Brain pericyte (primary cell): Measurements from ENCODE around the gene THBS2.

Experiments used
- DNase-seq: peaks from one replicate; pipeline ENCODE4 v3.0.0-alpha.2; 2012; ENCODE audit warnings: low read depth, low spot score

The THBS2 gene

DNA sequence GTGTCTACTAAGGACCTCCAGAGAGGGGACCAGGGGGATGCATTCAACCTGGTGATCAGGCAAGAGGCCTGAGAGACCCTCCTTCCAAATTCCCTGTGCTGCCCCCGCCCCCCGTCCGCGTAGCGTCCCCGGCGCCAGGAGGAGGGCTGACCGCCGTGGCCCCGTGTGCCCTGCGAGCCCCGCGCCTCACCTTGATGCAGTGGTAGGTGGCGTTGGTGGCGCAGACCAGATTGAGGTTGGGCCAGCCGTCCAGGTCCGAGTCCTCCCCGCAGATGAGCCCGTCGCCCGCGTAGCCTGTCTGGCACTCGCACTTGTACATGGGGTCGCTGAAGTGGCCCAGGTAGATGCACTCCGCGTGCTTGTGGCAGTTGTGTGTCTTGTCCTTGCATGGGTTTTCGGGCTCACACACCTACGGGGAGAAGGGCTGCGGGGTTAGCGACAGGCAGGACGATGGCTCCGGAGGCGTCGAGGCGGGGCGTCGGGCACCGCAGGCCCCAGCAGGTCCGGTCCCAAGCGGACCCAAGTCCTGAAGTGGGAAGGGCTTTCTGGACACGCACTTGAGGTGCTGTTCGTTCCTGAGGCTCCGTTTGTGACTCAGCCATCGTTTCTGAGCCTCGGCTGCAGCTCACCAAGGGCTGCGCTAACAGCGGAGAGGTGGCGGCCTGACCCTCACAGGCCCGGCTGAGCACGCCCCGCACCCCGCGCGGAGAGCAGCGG, 21.7 kb downstream of the THBS2 start:
- DNase-seq, result no peak

- DNase-seq, result no peak
These were observed 22.5 kb downstream of the THBS2 start for GRCh38 chr6:169230946-169231789.

DNA sequence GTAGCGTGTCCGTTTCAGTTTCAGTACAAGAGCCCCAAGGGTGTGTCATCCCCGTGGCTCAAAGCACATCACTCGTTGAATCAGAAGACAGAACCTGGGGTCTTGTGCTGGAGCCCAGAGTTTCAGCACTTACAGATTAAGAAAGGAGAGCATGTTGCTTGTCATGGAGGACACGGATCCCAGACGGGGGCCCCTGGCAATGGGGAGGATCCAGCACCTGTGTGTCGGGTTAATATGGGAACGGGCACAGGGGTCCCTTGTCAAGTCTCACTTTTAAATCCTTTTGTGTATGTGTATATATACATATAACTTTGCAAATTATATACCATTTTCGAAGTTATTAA, 23.4 kb downstream of the THBS2 start:
- DNase-seq, result no peak

DNA sequence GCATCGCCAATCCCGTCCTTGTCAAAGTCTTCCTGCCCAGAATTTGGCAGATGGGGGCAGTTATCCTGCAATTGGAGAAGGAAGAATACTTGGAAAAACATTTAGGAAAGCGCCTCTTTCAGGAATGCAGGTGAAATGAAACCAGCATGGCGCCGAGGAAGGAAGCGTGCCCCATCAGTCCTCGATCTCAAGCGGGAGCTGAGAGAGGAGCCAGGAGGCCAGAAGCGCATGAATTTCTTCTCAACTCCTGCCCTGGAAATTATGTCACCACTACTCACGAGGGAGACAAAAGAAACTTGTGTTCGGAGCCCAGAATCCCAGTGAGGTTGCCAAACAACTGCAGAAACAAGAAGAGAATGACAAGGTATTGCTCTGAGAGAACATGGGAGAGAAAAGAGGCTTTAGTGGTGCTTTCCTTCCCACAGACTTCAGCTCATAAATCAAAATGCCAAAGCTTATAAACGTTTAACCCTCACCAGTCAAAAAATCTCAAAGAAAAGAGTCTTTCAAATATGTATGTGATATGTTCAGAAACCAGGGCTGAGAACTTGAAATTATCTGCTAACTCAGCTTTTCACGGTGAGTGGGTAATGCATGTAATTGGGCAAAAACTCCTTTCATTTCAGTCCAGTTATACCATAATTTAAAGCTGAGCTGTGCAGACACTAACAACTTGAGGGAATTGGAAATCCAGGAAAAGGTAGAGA, 23.9 kb downstream of the THBS2 start:
- DNase-seq, result no peak

DNA sequence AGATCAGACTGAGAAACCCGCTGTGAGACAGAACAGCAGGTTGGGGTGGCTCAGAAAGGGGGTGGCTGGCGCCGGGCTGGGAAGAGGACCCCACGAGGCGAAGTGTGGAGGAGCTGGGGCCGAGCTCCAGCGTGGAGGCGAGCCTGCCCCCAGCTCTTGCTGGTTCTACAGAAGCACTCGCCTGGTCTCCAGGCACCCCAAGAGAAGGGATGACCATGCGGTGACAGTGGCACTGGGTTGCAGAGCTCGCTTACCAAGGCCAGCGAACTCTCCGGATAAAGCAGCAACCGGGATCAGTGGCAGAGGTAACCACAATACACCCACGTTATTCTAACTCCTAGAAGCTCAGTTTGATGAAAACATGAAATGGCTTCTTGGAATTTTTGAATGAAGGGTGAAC, 26.5 kb downstream of the THBS2 start:
- DNase-seq, result no peak

GRCh38 chr6:169225887-169226286, 27.8 kb downstream of the THBS2 start:
- no peak for DNase-seq

DNA sequence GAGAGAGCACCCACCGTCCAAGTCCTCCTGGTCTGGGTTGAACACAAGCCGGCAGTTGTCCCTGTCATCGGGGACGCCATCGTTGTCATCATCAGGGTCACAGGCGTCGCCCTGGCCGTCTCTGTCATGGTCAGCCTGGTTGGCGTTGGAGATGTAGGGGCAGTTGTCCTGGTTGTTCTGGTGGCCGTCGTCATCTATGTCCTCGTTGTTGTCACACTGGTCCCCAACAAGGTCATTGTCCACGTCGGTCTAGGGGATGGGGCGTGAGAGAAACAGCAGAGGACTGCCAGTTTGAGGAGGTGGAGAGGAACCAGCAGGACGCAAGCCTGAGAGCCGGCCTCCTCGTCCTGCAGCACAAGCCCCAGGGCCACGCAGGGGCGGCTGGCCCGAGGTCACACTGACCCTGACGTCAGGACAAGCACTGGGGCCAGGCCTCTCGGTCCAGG, 28.5 kb downstream of the THBS2 start:
- DNase-seq, result no peak

DNA sequence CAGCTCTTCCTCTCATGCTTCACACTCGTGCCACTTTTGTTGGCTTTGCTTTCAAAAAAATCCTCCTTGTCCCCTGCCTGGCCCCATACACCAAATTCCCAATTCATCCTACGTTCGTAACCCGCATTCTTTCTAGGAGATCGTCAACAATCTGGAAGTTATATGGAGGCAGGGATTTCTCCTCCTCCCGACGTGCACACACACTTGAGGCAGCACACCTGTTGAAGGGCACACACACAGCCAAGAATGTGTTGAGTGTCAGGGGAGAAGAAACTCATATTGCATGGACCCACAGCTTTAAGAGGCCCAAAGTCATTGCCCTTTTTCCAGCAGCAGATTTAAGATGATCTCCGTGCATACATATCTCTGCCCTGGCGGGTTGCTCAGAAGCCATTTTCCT, 28.9 kb downstream of the THBS2 start:
- no peak for DNase-seq

DNA sequence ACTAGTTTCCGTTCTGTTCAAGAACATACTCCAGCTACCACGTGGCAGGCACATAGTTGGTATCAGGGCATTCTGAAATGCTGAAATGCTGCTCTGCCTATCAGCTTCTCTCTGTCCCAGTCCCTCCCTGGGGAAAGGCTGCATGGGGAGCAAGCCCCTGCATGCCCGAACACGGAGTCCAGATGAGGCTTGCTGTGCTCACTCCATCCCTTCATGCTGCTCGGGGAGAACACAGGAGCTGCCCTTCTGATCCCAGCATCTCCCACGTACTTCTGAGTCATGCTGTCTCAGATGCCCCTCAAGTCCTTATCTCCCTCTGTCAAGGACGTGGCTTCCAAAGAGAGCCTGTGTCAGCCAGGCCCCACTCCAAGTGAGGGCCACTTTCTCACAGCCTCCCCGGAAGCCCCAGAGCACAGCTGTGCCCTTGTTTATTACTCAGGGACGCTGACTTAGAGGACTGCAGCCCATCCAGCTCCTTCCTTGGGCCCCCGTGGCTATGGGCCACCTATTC, 29.4 kb downstream of the THBS2 start:
- DNase-seq, result no peak

GRCh38 chr6:169223006-169223405, 30.6 kb downstream of the THBS2 start:
- DNase-seq, result no peak

DNA sequence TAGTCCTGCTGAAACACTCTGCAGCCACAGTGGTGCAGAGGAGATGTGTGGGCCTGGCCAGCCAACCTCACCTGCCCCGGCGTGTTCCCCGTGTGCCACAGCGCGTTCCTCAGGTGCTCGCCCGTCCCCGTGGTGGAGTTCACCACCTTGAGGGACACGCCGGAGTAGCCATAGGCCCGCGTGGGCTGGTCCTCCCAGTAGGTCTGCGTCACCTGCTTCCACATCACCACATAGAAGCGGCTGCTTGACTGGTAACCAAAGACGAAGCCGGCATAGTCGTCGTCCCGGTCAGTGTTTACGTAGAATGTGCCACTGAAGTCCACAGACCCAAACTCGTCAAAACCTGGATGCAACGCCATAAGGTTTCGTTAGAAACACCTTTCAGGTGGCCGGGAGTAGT, 31.5 kb downstream of the THBS2 start:
- no peak for DNase-seq

DNA sequence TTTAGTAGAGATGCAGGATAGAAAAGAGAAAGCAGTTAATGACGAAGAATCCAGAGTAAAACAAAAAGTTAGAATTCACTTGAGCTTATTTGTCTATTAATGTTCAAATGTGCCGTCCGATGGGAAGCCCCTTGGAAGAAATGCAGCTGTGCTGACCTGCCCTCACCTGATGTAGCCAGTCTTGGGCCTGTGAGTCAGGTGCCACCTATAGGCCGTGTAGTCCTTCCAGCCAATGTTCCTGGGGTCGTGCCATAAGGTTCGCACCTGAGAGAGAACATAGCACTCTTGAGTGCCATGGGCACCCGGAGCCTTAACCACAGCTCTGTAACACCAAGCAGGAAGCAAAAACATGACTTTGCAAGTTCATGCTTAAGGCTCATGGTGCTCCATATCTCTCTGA, 32.4 kb downstream of the THBS2 start:
- no peak for DNase-seq

DNA sequence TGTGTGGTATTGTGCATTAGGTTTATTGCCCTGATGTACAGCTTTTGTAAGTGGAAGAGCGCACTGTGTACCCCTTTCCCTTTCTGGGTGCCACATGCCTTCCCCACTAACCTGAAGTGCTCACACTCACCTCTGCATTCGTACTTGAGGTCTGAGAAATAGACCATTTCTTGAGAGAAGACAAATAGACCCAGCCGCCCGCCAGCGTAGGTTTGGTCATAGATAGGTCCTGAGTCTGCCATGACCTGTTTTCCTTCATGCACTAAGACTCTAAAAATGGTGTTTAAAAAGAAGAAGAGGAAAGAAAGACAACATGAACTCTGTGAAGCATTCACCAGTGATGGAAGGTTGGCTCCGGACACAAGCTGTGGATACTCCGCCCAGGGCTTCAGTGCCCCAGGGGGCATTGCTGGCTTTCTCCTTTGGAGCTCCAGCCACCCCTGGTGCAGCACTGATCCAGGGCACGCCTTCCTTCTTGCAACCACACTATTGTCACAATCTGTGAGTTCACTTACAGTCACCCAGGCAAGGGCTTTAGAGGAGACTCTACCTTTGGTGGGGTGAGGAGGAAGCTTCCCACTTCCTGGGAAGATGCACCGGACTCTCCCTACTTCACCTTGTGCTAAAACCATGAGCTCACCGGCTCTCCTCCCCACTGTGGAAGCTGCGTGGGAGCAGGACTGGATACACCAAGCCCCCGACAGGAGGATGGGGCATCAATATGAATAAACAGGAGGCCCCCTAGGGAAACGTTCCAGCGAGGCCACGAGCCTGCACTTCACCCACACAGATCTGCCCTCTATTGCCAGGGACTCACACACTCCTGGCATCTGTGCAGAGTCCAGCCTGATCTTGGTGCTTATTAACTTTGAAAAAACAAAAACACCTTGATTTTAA, 33.3 kb downstream of the THBS2 start:
- DNase-seq, result no peak

DNA sequence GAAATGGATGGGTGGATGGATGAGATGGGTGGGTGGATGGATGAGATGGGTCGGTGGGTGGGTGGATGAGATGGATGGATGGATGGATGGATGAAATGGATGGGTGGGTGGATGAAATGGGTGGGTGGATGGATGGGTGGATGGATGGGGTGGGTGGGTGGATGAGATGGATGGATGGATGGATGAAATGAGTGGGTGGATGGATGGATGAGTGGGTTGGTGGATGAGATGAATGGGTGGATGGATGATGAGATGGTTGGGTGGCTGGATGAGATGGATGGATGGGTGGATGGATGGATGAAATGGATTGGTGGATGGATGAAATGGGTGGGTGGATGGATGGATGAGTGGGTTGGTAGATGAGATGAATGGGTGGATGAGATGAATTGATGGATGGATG, 35.7 kb downstream of the THBS2 start:
- no peak for DNase-seq

GRCh38 chr6:169216830-169217229, 36.8 kb downstream of the THBS2 start:
- DNase-seq, result no peak

DNA sequence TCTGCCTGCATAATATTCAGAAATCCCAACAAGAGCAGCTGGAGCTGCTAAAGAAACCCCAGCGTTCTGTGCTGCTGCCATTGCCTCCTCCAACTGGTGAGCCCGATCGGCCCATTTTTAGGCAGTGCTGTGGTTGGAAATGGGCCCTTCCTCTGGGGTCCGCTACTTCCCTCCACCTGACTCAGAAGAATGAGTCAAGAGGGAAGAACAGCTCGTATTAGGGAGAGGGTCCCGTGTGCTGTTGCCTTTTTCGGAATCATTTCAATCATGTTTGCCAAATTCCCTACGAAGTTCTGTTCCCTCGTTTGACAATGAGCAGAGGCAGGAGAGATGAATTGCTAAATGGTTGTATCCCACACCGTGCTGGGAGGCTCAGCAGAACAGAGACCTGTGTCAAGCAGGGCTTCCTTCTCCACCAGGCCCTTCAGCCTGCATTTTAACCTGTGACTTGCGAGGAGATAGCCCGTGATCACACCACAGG, 38.4 kb downstream of the THBS2 start:
- no peak for DNase-seq

- peak; percentile 60 for DNase-seq
These were observed 38.9 kb downstream of the THBS2 start for GRCh38 chr6:169214789-169215188.

GRCh38 chr6:169213814-169214520, 39.7 kb downstream of the THBS2 start:
- DNase-seq, result no peak

DNA sequence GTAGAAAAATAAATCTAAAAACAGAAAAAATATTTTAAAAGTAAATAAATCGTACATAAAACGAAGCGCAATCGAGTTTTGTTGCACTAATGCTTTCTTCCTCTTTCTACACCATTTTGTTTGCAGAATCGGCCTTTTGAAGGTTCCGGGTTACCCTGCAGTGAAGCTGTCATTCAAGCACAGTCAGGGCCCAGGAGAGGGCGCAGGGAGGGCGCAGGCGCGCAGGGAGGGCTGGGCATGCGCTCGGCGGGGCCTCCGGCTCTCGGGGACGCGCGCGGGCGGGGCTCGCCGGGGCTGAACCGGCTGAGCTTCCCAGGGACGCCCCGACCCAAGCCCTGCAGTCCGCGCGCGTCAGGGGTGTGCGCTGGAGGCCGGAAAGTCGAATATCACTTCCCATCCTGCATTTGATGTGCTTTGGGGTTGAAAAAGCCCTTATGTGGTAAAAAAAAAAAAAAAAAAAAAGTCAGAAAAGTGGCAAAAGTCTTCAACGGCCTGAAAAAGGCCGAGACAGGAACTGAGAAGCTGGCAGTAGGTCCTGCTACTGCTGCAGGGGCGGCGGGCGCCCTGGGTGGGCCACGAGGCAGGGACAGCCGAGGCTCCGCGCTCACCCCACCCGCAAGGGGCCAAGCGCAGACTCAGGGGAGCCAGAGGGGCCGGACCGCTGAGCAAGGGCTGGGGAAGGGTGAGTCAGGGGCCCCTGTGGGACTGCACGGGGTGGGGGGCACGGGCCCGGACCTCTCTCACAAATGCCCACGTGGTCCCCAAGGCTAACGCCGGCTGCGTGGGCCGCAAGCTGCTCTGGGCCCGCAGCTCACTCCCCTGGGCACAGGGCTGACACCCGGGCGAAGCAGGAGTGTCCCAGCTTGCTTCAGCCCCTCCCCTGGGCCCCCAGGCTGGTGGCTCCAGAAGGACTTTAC, 40.5 kb downstream of the THBS2 start:
- peak; percentile 65 for DNase-seq
